ENCODE data around the gene CFAP57. TPM values are rescaled to one million over a fixed set of nuclear protein-coding genes. Genes with fewer than 3 reads are reported as not detected.

The CFAP57 gene
- total and polyA plus RNA-seq, 9 of the 15 experiments (the other 6 are each of a cell fraction or from before 2014, with no cell fraction given): 0.04 to 0.22 (median 0.07) TPM; not detected in 3

DNA sequence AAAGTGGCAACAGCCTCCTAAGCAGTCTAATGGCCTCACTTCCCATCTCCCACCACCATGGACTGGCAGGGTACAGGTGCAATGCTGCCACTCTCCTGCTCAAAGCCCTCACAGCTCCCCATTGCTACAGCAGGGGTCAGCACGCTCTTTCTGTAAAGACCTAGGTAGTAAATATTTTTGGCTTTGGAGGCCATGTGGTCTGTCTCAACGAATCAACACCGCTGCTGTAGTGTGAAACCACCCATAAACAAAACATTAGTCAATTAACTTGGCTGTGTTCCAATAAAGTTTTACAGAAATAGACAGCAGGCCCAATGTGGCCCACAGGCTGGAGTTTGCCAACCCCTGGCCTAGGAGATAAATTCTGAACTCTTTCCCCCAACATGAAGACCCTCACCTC, 53.0 kb downstream of the CFAP57 start:
- Histone ChIP-seq H3K9me1 (ENCODE audit: control insufficient read depth, insufficient read depth, low read length) (no peaks in the 10 kb centered on the region), H3K4me2 (ENCODE audit: insufficient read depth, low read length) (no peak overlapping the region), H4K20me1 (replicated peaks; ENCODE audit: control insufficient read depth, insufficient read depth, low read length) (peaks cover 17% of the 10 kb centered on the region), H3K27me3 (ENCODE audit: control insufficient read depth in 2 of 2, insufficient read depth in 2 of 2, low read length in 2 of 2) (peaks cover 24 to 55% of the 10 kb centered on the region in 2 experiments), H3K27ac (ENCODE audit: extremely low read depth, low read depth, low read length) (no peak overlapping the region), H3K36me3 (ENCODE audit: control insufficient read depth, insufficient read depth, low read length) (no peaks in the 10 kb centered on the region), H3K9ac (ENCODE audit: insufficient read depth in 1 of 2, low read depth in 2 of 2, low read length in 2 of 2) (no peak overlapping the region), H3K9me3 (replicated peaks; ENCODE audit: control insufficient read depth, insufficient read depth, low read depth, low read length) (no peaks in the 10 kb centered on the region), H3K4me1 (replicated peaks in 1 of 2; ENCODE audit: control insufficient read depth in 2 of 2, insufficient read depth in 2 of 2, low read length in 2 of 2) (0 out of 5 replicates have a peak, but pooled peaks cover 0 to 3% of the 10 kb centered on the region in 2 experiments), H3K4me3 (no peak overlapping the region), H3K79me2 (ENCODE audit: control insufficient read depth, insufficient read depth, low read length) (no peaks in the 10 kb centered on the region), H2AFZ (ENCODE audit: low read depth, low read length) (no peak overlapping the region)
- 0% methylated on average over 3 of the region's 3 CpGs for WGBS (ENCODE audit: insufficient coverage, low coverage, missing lambda C conversion rate)
- ChIA-PET CTCF (ENCODE audit: low intra/inter-chr PET ratio) (interaction anchor here (0.7 kb wide), 1 partner anchor 477 kb away, joined by 3 read pairs; no protein-coding TSS in a partner anchor), POLR2A (interaction anchor here (0.7 kb wide), 1 partner anchor 134 kb away, joined by 3 read pairs; the partner anchor contains the start of gene CDC20)
- in situ Hi-C loops (cut with MboI): loop anchor here (5.0 kb wide), 2 partner anchors 187 to 287 kb away; no protein-coding TSS in a partner anchor
- intact Hi-C loops (cut with micrococcal nuclease): loop anchor here (5.0 kb wide), 2 partner anchors 313 to 822 kb away; no protein-coding TSS in a partner anchor
- no TSS peak for BruUV-seq (replicated peaks)
- DNase-seq (ENCODE audit: extremely low read depth in 1 of 4, low spot score in 3 of 4): peak; percentile 25 to 47 (median 36)
- FAIRE-seq: no peak
- ATAC-seq: peak; percentile 62
- TF ChIP-seq, protein P1, sequence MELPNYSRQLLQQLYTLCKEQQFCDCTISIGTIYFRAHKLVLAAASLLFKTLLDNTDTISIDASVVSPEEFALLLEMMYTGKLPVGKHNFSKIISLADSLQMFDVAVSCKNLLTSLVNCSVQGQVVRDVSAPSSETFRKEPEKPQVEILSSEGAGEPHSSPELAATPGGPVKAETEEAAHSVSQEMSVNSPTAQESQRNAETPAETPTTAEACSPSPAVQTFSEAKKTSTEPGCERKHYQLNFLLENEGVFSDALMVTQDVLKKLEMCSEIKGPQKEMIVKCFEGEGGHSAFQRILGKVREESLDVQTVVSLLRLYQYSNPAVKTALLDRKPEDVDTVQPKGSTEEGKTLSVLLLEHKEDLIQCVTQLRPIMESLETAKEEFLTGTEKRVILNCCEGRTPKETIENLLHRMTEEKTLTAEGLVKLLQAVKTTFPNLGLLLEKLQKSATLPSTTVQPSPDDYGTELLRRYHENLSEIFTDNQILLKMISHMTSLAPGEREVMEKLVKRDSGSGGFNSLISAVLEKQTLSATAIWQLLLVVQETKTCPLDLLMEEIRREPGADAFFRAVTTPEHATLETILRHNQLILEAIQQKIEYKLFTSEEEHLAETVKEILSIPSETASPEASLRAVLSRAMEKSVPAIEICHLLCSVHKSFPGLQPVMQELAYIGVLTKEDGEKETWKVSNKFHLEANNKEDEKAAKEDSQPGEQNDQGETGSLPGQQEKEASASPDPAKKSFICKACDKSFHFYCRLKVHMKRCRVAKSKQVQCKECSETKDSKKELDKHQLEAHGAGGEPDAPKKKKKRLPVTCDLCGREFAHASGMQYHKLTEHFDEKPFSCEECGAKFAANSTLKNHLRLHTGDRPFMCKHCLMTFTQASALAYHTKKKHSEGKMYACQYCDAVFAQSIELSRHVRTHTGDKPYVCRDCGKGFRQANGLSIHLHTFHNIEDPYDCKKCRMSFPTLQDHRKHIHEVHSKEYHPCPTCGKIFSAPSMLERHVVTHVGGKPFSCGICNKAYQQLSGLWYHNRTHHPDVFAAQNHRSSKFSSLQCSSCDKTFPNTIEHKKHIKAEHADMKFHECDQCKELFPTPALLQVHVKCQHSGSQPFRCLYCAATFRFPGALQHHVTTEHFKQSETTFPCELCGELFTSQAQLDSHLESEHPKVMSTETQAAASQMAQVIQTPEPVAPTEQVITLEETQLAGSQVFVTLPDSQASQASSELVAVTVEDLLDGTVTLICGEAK (IDR thresholded peaks at IDR 0.05): peak; percentile 20; the same call in 1 of the 2 replicates
- TF ChIP-seq, protein P1 (CRISPR knock-in tag; IDR thresholded peaks at IDR 0.05): no peak
- no peak for TF ChIP-seq SAFB2 (IDR thresholded peaks at IDR 0.05; ENCODE audit: borderline replicate concordance, low read depth, low read length, severe bottlenecking)

Measured in K562 (cell line).